AG09319 (cell line): Measurements from ENCODE around the gene HMG20B.
"Not testable (repeated sequence)": the region's sequence is repeated elsewhere in the genome, so short reads cannot be mapped to it uniquely, and the experiment has no call there.

Experiments used
- DNase-seq: peaks from one replicate; pipeline ENCODE4 v3.0.0-alpha.2; 2010; ENCODE audit warnings: low read depth; ENCODE audit errors: extremely low read depth
- TF ChIP-seq, protein P1 (sequence below): IDR thresholded peaks from 2 replicates; pipeline ENCODE4 v1.5.1; 2011; ENCODE audit warnings: low read depth, mild to moderate bottlenecking, inconsistent platforms, low read length, moderate library complexity

HMG20B gene

DNA sequence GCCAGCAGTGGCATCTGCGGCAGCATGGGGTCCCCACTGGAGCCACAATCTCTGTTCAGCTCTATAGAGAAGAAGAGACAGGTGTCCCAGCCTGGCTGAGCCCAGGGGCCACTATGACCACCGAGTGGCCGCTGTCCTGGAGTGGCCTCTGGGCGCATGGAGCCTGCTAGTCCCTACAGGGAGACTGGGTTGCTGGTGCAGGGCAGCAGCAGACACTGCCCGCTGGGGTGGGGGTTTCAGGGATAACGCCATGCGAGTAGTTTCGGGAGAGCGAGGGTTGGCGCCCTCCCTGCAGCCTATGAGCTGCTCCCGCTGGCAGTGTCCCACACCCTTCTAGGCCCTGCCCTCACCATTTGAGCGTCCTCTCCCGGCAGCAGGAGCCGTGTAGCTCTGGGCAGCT is 44.7 kb upstream of the HMG20B start:
- TF ChIP-seq, protein P1, sequence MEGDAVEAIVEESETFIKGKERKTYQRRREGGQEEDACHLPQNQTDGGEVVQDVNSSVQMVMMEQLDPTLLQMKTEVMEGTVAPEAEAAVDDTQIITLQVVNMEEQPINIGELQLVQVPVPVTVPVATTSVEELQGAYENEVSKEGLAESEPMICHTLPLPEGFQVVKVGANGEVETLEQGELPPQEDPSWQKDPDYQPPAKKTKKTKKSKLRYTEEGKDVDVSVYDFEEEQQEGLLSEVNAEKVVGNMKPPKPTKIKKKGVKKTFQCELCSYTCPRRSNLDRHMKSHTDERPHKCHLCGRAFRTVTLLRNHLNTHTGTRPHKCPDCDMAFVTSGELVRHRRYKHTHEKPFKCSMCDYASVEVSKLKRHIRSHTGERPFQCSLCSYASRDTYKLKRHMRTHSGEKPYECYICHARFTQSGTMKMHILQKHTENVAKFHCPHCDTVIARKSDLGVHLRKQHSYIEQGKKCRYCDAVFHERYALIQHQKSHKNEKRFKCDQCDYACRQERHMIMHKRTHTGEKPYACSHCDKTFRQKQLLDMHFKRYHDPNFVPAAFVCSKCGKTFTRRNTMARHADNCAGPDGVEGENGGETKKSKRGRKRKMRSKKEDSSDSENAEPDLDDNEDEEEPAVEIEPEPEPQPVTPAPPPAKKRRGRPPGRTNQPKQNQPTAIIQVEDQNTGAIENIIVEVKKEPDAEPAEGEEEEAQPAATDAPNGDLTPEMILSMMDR = no peak
- no peak for DNase-seq

DNA sequence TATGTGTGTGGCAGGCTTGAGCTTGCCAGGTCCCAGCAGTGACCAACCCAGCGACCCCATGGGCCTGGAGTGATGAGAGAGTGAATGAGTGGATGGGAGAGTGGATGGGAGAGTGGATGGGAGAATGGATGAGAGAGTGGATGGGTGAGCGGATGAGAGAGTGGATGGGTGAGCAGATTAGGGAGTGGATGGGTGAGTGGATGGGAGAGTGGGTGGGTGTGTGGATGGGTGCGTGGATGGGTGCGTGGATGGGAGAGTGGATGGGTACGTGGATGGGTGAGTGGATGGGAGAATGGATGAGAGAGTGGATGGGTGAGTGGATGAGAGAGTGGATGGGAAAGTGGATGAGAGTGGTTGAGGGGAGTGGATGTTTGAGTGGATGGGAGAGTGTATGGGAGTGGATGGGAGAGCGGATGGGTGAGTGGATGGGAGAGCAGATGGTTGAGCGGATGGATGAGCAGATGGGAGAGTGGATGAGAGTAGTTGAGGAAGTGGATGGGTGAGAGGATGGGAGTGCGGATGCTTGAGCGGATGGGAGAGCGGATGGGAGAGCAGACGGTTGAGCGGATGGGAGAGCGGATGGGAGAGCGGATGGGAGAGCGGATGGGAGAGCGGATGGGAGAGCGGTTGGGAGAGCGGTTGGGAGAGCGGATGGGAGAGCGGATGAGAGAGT is 44.1 kb upstream of the HMG20B start:
- TF ChIP-seq, protein P1 = no peak
- DNase-seq = no peak

DNA sequence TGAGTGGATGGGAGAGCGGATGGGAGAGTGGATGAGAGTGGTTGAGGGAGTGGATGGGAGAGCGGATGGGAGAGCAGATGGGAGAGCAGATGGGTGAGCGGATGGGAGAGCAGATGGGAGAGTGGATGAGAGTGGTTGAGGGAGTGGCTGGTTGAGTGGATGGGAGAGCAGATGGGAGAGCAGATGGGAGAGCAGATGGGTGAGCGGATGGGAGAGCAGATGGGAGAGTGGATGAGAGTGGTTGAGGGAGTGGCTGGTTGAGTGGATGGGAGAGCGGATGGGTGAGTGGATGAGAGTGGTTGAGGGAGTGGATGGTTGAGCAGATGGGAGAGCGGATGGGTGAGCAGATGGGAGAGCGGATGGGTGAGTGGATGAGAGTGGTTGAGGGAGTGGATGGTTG is 43.4 kb upstream of the HMG20B start:
- DNase-seq = not testable (repeated sequence)

DNA sequence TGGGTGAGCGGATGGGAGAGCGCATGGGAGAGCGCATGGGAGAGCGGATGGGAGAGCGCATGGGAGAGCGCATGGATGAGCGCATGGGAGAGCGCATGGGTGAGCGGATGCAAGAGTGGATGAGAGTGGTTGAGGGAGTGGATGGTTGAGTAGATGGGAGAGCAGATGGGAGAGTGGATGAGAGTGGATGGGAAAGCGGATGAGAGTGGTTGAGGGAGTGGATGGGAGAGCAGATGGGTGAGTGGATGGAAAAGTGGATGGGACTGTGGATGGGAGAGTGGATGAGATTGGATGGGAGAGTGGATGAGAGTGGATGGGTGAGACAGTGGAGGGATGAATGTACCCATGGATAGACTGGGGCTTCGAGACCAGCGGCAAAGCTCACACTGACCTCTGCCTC is 42.4 kb upstream of the HMG20B start:
- no peak for DNase-seq
- TF ChIP-seq, protein P1 = no peak

DNA sequence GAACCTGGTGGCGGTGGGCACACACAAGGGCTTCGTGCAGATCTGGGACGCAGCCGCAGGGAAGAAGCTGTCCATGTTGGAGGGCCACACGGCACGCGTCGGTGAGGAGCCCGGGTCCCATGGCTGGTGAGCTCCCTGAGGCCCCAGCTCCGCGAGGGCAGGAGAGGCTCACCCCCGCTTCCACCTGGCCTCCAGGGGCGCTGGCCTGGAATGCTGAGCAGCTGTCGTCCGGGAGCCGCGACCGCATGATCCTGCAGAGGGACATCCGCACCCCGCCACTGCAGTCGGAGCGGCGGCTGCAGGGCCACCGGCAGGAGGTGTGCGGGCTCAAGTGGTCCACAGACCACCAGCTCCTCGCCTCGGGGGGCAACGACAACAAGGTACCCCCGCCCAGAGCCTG is 41.0 kb upstream of the HMG20B start:
- TF ChIP-seq, protein P1 = no peak
- DNase-seq = no peak

DNA sequence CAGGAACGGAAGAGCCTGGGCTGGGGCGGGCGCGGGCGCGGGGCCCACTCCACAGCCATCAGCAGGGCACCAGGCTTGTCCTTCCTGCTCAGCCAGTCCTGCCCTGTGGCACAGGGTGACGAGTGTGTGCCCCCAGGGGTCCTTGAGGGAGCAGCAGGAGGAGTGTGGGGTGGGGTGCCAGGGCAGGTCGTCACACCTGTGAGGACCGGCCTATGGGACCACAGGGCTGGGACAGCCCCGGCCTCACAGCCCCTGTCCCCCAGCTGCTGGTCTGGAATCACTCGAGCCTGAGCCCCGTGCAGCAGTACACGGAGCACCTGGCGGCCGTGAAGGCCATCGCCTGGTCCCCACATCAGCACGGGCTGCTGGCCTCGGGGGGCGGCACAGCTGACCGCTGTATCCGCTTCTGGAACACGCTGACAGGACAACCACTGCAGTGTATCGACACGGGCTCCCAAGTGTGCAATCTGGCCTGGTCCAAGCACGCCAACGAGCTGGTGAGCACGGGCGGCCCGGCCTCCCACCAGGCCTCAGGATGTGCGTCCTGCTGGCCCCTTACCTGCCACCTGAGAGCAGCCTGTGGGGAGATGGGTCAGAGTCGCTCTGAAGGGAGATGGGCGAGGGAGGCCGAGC is 40.5 kb upstream of the HMG20B start:
- TF ChIP-seq, protein P1 = no peak
- DNase-seq = no peak

DNA sequence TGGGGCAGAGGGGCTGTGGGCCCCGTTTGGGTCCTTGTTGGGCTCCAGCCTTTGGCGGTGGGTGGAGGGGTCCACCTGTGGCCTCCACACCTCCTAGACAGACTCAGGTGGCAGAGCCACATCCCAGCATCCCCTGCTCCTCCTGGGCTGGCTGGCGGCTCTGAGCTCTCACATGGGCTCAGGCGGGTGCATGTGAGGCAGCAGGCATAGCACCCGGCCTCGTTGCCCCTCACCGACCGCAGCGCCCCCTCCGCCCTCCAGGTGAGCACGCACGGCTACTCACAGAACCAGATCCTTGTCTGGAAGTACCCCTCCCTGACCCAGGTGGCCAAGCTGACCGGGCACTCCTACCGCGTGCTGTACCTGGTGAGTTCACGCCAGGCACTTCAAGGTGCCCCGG is 39.7 kb upstream of the HMG20B start:
- TF ChIP-seq, protein P1 = no peak
- no peak for DNase-seq

DNA sequence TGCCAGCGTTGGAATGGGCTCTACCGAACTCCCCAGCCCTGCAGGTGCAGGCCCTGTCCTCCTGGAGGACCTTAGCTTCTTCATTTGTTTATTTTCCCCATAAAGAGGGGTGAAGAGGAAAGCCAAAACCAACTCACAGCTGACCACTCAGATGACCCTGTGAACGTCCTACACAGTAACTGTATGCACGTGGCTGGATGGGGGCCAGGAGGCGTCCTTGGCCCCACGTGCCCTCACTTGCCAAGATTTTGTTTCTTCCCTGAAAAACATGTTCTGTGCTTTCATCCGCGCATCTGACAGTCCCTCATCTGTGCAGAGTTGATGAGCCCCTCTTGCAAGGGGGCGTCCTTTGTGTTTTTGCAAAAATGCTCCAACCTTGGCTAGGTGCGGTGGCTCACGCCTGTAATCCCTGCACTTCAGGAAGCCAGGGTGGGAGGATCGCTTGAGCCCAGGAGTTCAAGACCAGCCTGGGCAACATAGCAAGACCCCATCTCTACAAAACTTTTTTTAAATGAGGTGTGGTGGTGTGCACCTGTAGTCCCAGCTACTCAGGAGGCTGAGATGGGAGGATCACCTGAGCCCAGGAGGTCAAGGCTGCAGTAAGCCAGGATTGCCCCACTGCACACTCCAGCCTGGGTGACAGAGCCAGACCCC is 39.1 kb upstream of the HMG20B start:
- TF ChIP-seq, protein P1 = no peak
- no peak for DNase-seq
